HG03039 (cell line): ENCODE results near the gene SERAC1.
"Not testable (repeated sequence)": the region's sequence is repeated elsewhere in the genome, so short reads cannot be mapped to it uniquely, and the experiment has no call there.

Source experiments
- ATAC-seq: cut with Tn5 transposase; IDR thresholded peaks from one replicate; pipeline ENCODE4 v1.9.1; 2021; ENCODE audit warnings: mild to moderate bottlenecking, moderate library complexity; ENCODE audit not compliant: unreplicated experiment

SERAC1 gene

GRCh38 chr6:158175111-158175510, 7.0 kb upstream of the SERAC1 start:
- no peak for ATAC-seq

GRCh38 chr6:158174514-158174913, 6.5 kb upstream of the SERAC1 start:
- ATAC-seq, result no peak

GRCh38 chr6:158174024-158174423, 6.0 kb upstream of the SERAC1 start:
- ATAC-seq, result no peak

- ATAC-seq, result no peak
Measured at GRCh38 chr6:158172001-158172400, 3.9 kb upstream of the SERAC1 start.

- no peak for ATAC-seq
Measured at GRCh38 chr6:158170656-158171081, 2.6 kb upstream of the SERAC1 start.

DNA sequence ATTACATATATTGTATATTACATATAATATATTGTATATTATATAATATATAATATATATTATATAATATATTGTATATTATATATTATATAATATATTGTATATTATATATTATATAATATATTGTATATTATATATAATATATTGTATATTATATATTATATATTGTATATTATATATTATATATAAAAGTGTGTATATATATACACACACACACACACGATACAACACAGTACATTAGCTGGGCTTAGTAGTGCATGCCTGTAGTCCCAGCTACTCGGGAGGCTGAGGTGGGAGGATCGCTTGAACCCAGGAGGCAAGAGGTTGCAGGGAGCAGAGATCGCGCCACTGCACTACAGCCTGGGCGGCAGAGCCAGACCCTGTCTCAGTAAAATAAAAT, 1.6 kb upstream of the SERAC1 start:
- ATAC-seq, result not testable (repeated sequence)

DNA sequence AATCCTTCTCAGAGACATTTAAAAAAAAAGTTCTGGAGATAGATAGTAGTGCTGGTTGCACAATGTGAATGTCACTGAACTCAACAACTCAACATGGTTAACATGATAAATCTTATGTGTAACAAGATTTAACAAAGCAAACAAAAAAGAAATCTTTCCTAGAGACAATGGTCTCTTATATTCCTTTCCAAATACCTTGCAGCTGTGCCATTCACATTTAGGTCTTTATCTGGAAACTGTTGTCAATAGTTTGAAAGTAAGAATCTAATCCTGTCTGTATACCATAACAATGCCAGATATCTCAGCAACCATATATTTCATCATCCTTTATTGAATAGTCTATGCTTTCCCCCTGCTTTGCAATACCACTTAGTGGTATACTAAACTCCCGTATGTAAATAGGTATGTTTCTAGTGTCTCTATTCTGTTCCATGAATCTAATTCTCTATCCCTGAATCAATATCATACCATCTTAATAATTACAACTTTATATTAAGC, 2.1 kb downstream of the SERAC1 start:
- no peak for ATAC-seq

- no peak for ATAC-seq
Measured at GRCh38 chr6:158164579-158165170, 3.4 kb downstream of the SERAC1 start.

DNA sequence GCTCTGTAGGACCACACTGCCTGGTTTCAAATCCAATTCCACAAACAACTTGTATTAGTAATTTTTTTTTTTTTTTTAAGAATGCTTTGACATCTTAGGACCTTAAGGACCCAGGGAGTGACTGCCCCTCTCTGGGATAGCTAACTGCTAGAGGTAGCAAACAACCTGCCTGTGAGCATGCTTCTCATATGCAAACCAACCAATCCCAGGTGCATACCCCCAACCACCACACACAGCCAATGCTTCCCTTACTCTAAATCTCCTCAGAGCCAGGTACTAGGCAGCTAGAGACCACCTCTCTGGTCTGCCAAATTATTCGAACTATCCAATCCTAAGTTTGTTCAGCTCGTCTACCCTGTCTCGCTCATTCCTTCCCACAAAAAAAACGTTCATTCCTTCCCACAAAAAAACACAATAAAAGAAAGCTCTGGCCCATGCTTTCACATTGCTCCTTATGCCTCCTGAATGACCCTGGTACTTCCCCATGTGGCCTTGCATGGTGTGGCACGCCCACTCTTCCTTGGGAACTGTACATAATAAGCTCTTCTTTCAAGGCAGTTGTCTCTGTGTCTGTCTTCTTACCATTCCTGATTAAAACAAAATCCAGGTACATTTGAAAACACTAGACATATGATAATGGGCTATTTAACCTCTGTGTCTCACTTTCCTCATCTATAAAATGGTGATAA, 6.4 kb downstream of the SERAC1 start:
- no peak for ATAC-seq

GRCh38 chr6:158160932-158161539, 7.0 kb downstream of the SERAC1 start:
- no peak for ATAC-seq

DNA sequence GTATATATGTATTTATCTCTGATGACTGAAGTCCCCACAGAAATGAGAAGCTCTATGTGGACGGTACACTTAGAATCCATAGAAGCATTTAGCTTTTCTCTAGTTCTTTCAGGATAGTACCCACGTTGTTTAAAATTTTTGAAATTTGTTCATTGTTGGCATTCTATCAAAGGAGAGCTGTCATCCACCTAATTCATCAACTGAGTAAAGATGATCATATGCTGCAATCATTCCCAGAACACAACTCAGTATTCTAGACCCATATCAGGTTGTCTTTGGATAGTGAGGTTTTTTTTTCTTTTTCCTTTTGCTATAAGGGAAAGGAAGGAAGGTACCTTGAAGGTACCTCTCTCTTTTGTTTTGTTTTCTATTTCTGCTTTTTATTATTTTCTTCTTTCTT, 9.3 kb downstream of the SERAC1 start:
- ATAC-seq, result no peak

GRCh38 chr6:158158123-158158522, 9.9 kb downstream of the SERAC1 start:
- ATAC-seq, result no peak

- ATAC-seq, result no peak
Measured at GRCh38 chr6:158157064-158157764, 10.8 kb downstream of the SERAC1 start.

GRCh38 chr6:158154816-158155215, 13.2 kb downstream of the SERAC1 start:
- no peak for ATAC-seq

GRCh38 chr6:158153576-158153975, 14.5 kb downstream of the SERAC1 start:
- no peak for ATAC-seq

DNA sequence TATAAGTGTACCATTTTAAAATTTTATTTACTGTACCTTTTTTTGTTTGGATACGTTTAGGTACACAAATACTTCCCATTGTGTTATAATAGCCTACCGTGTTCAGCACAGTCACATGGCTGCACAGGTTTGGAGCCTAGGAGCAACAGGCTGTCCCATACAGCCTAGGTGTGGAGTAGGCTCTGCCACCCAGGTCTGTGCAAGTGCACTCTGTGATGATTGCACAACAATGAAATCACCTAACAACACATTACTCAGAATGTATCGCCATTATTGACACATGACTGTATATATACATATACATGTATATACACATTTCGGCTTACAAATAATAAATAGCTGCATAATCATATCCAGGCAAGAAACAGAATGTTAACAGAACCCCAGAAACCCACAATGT, 15.4 kb downstream of the SERAC1 start:
- no peak for ATAC-seq

DNA sequence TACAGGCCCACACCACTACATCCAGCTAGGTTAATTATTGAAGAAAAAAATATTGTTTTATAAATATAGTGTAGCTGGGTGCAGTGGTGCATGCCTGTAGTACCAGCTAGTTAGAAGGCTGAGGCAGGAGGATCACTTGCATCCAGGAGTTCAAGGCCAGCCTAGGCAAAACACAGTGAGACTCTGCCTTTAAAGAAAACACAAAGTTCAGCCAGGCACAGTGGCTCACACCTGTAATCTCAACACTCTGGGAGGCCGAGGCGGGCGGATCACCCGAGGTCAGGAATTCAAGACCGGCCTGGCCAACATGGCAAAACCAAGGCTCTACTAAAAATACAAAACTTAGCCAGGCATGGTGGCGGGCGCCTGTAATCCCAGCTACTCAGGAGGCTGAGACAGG, 16.0 kb downstream of the SERAC1 start:
- not testable (repeated sequence) for ATAC-seq

DNA sequence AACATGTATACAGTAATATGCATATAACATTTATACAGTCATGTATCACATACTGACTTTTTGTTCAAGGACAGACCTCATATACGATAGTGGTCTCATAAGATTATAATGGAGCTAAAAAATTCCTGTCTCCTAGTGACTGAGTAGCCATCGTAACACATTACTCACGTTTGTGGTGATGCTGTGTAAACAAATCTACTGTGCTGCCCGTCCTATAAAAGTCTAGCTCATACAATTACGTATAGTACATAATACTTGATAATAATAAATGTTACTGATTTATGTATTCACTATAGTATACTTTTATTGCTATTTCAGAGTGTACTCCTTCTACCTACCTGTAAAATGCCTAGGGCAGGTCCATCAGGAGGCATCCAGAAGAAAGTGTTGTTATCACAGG, 17.4 kb downstream of the SERAC1 start:
- no peak for ATAC-seq

DNA sequence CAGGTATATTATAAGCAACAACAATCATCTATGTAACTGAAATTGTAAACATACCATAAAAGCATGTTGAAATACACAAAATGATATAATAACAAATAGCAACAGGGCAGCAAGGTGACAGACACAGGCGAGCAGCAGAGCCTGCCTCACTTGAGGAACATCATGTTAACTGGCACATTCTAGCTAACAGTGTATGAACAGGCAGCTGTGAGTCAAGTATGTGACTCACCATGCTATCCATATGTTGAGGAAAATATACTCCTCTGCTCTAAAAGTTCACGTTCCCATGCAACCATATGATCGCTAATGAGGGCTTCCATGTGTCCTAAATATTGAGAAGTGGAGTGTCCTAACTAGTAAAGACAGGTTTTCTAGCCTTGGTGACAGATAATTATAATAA, 18.4 kb downstream of the SERAC1 start:
- no peak for ATAC-seq

DNA sequence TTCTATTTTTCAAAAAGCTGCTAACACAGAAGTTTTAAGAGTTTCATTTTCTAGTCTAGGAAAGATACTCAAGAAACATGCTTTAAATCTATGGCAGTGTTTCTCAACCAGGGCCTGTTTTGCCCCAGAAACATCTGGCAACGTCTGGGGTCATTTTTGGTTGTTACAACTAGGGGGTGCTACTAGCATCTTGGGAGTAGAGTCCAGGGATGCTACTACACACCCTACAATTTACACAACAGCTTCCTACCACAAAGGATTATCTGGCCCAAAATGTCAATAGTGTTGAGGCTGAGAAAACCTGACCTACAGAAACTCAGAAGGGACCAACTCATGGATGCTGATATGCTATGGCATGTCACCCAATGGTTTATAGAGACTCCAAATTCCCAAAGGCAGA, 24.4 kb downstream of the SERAC1 start:
- ATAC-seq, result no peak

DNA sequence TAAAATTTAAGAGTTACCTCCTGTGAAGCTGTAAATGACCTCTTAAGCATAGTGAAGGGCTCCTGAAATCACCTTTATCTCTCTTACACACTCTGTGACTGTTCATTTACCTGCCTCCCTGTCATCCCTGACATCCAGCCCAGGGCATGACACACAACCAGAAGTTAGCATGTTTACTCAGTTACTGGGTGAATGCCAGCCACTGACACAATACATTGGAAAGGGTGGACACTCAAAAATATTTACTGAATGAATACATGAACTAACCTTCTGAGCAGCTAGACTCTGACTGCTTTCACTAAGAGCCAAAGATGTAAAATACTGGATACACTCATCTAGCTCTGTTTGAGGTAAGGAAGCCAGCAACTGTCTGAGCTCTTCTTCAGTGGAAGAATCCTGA, 25.3 kb downstream of the SERAC1 start:
- ATAC-seq, result no peak

DNA sequence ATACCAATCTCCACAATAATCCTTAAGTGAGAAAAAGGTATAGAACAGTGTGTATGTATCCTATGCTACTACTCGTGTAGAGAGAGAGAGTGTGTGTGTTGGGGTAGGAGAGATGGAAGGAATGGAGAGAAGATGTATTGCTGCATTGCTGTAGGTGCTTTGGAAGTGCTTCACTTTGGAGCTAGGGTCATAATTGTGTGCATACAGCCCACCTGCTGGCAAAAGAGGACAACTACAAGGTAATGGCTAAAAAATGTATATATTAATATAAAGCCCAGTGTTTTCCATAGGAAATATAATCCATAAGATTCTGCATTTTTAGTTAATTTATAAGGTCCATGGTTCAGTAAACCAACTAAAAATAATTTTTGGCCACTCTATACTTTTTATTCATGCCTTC, 36.1 kb downstream of the SERAC1 start:
- no peak for ATAC-seq
